KOPT-K1 (cell line): ENCODE data around the gene RNF157.

Experiments
- H3K27ac ChIP-seq: fragments of 200-600 bp; sonication (generic); 2 replicates; pipeline ENCODE4 v1.5.1; 2016; ENCODE audit warnings: antibody characterized with exemption, mild to moderate bottlenecking, low read depth, low read length; ENCODE audit not compliant: poor library complexity, severe bottlenecking
- H3K36me3 ChIP-seq: fragments of 200-600 bp; sonication (generic); 2 replicates; pipeline ENCODE4 v1.5.1; 2017; ENCODE audit warnings: antibody characterized with exemption, mild to moderate bottlenecking, low read length, moderate library complexity; ENCODE audit not compliant: insufficient read depth
- H3K9me3 ChIP-seq: fragments of 200-600 bp; sonication (generic); 2 replicates; pipeline ENCODE4 v1.5.1; 2017; ENCODE audit warnings: antibody characterized with exemption, low read length, mild to moderate bottlenecking; ENCODE audit not compliant: insufficient read depth, poor library complexity, severe bottlenecking

The RNF157 gene

GRCh38 chr17:76132574-76133338 is 107.5 kb downstream of the RNF157 start:
- Histone ChIP-seq H3K27ac (no peak overlapping the region), H3K9me3 (no peaks in the 10 kb centered on the region), H3K36me3 (no peaks in the 10 kb centered on the region)

- H3K9me3 ChIP-seq: no peaks in the 10 kb centered on the region
- no peak overlapping the region for H3K27ac ChIP-seq
- no peaks in the 10 kb centered on the region for H3K36me3 ChIP-seq
Measured at GRCh38 chr17:76131692-76132573, 108.4 kb downstream of the RNF157 start.

DNA sequence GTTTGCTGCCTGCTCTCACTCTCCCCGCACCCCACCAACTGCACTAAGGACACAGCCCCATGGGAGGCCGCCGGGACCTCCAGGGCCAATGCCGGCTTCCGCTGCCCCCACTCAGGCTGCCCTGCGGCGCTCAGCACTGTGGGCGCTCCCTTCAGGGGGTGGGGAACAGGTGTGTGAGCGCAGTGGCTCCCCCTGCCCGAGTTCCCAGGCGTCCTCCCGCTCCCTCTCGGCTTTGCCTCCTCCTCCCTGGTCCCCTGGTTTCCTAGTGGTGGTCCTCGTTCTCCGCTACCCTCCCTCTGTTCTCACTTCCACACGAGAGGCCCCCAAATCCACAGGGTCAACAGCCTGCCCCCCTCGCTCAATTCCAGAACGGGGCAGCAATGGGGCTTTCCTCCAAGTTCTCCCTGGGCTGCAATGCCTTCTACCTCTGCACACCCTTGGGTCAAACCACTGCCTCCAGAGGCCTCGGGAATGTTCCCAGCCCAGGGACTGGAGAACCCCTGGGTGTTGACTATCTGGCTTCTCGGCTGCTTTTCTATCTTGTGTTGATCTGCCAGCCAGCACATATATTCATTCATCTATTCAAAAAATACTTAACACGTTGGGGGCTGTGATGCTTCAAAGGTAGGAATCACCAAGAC is 109.1 kb downstream of the RNF157 start:
- H3K36me3 ChIP-seq: no peaks in the 10 kb centered on the region
- no peaks in the 10 kb centered on the region for H3K9me3 ChIP-seq
- no peak overlapping the region for H3K27ac ChIP-seq

DNA sequence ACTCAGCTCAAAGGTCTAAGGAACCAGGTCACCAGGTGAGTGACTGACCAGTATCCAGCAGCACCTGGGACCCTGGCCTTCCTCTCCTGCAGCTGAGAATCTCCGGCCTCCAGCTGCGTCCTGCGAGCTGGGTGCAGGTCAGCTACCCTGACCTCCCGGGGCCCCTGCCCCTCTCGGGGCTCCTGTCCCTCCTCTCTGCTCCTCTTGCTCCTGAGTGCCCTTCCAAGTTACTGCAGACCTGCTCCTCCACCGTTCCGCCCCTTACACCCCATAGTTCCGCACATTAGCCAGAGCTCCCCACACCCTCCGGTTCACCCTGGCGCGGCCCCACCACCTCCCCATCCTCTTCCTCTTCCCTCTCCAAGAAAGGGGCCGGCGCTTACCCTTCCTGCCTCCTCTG is 109.8 kb downstream of the RNF157 start:
- Histone ChIP-seq H3K36me3 (no peaks in the 10 kb centered on the region), H3K27ac (no peak overlapping the region), H3K9me3 (no peaks in the 10 kb centered on the region)

DNA sequence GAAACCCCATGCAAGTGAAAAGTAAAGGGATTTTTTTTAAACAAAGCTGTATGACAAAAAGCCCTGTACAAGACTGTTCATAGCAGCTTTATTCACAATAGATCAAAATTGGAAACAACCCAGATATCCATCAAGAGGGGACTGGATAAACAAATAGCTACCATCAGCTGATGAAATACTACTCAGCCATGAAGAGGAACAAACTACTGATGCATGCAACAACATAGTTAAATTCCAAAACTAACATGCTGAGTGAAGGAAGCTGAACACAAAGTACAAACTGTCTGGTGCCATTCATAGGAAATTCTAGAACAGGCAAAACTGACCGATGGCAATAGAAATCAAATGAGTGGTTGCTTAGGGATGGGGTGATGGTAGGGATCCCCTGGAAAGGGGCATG is 114.4 kb downstream of the RNF157 start:
- Histone ChIP-seq H3K27ac (no peak overlapping the region), H3K36me3 (no peaks in the 10 kb centered on the region), H3K9me3 (no peaks in the 10 kb centered on the region)

DNA sequence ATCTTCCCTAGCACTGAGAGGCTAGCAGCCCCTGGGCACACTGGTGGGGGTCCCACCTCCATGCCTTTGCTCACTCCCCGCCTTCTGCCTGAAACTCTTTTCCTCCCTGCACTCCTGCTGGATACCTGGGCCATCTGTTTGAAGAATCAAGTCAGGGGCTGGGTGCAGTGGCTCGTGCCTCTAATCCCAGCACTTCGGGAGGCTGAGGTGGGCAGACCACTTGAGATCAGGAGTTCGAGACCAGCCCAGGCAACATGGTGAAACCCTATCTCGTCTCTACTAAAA is 115.0 kb downstream of the RNF157 start:
- no peaks in the 10 kb centered on the region for H3K9me3 ChIP-seq
- no peaks in the 10 kb centered on the region for H3K36me3 ChIP-seq
- H3K27ac ChIP-seq: no peak overlapping the region

DNA sequence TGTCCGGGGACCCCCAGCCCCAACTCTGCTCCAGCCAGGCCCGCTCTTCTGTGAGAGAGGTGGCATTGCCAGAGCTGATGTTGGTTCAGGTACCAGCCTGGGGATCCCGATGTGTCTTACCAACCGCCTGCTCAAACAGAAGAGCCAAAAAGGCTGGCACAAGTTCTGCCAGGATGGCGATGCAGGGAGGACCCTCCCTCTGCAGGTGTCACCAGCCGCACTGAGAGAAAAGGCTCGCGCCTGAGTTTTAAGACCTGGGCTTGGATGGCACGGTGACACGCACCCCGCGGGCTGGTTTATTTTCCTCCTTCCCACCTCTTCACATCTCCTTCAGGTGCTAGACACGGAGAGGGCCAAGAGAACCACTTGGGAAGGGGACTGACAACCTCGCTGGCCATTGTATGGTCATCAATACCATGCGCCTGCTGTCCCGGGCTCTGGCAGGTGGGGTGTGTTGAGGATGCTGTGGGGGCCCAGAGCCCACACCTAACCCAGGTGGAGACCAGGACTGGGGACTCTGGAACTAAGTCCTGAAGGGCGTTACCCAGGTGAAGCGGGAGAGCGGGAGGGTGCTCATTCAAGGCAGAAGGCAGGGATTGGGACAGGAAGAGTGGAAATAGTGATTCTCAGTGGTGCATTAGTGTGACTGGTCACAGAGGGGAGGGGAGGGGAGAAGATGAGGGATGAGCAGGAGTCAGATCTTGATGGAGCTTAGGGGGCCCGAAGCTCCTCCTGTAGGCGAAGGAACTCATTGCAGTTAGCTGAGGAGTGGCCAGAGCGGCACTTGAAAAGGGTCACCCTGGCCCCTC is 115.5 kb downstream of the RNF157 start:
- H3K36me3 ChIP-seq: no peaks in the 10 kb centered on the region
- no peaks in the 10 kb centered on the region for H3K9me3 ChIP-seq
- H3K27ac ChIP-seq: no peak overlapping the region

DNA sequence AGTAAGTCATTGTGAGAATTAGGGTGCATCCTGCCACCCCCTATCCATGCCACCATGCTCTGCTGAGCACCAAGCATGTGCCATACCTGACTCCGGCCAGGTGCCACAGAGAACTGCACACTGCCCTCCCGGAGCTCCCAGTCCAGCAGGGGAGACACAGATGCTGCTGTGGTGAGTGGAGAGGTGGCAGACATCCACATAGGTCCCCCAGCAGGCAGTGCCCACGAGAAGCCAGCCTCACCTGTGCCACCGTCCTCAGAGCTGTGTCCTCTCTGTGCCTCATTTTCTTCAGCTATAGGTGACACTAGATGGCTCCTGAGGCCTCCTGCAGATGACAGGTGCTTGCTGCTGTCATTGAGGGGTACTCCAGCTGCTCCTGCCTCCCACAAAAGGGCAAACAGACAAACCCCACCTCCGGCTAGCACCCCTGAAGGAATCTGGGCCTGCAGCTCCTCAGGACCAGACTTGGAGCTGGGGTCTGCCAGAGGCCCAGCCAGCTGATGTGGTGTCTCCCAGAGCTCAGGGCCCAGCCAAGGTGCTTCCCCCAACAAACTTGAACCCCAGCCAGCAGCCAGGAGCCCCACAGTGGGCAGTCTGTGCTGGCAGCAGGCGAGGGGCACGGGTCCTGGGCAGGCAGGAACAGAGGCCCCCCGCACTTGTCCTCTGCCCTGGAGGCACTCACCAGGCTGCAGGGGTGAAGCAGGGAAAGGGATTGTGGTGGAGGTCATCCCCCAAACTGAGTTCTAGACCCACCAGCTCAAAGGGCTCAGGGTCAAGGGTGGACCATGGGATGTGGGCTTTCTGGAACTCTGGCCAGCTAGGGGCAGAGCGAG is 116.3 kb downstream of the RNF157 start:
- Histone ChIP-seq H3K36me3 (no peaks in the 10 kb centered on the region), H3K9me3 (no peaks in the 10 kb centered on the region), H3K27ac (no peak overlapping the region)

DNA sequence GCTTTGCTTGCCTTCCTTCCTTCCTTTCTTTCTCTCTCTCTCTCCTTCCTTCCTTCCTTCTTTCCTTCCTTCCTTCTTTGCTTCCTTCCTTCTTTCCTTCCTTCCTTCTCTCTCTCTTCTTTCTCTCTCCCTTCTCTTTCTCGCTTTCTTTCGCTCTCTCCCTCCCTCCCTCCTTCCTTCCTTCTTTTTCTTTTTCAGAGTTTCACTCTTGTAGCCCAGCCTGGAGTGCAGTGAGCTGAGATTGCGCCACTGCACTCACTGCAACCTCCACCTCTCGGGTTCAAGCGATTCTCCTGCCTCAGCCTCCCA is 117.1 kb downstream of the RNF157 start:
- H3K27ac ChIP-seq: no peak overlapping the region
- H3K36me3 ChIP-seq: no peaks in the 10 kb centered on the region
- no peaks in the 10 kb centered on the region for H3K9me3 ChIP-seq

GRCh38 chr17:76122431-76123190 is 117.7 kb downstream of the RNF157 start:
- H3K27ac ChIP-seq: no peak overlapping the region

GRCh38 chr17:76121932-76122430 is 118.3 kb downstream of the RNF157 start:
- peak overlapping the region; percentile 50 for H3K27ac ChIP-seq
- H3K36me3 ChIP-seq: no peaks in the 10 kb centered on the region
- H3K9me3 ChIP-seq: no peaks in the 10 kb centered on the region

More at GRCh38 chr17:76122431-76123190, 117.7 kb downstream of the RNF157 start:
- Histone ChIP-seq H3K36me3 (no peaks in the 10 kb centered on the region), H3K9me3 (no peaks in the 10 kb centered on the region)

DNA sequence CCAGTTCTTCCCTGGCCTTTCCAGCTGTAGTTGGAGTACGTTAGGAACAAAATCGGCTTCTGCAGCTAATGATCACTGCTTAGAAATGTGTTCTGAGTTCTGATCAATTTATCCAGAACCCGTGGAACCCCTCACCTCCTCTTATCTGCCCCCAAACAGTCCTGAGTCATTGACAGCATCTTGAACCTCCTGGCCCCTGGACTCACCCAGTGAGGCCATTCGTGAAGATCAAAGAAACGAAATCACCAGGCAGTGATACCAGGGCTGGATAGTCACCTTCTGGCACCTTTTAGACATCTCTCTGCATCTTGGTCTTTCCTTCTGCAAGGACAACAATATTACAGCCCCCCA is 119.7 kb downstream of the RNF157 start:
- no peak overlapping the region for H3K27ac ChIP-seq
- no peaks in the 10 kb centered on the region for H3K36me3 ChIP-seq

GRCh38 chr17:76119409-76120371 is 120.6 kb downstream of the RNF157 start:
- Histone ChIP-seq H3K9me3 (no peaks in the 10 kb centered on the region), H3K27ac (no peak overlapping the region), H3K36me3 (no peaks in the 10 kb centered on the region)

More for the DNA sequence above, 119.7 kb downstream of the RNF157 start:
- H3K9me3 ChIP-seq: no peaks in the 10 kb centered on the region
